Ishikawa (cell line): ENCODE results near the gene NBEAL2.

Experiments
- CEBPB ChIP-seq: IDR thresholded peaks from 2 replicates; pipeline ENCODE4 v1.6.1; 2012
- CREB1 ChIP-seq: IDR thresholded peaks from 2 replicates; pipeline ENCODE4 v1.6.1; 2012; ENCODE audit warnings: low read depth
- EGR1 ChIP-seq: IDR thresholded peaks from 2 replicates; pipeline ENCODE4 v1.6.1; 2012
- EP300 ChIP-seq: IDR thresholded peaks from 2 replicates; pipeline ENCODE4 v1.6.1; 2012; ENCODE audit warnings: borderline replicate concordance
- FOXM1 ChIP-seq: IDR thresholded peaks from 2 replicates; pipeline ENCODE4 v1.6.1; 2012; ENCODE audit warnings: low read depth, borderline replicate concordance
- MAX ChIP-seq: IDR thresholded peaks from 2 replicates; pipeline ENCODE4 v1.6.1; 2012
- NFIC ChIP-seq: IDR thresholded peaks from 2 replicates; pipeline ENCODE4 v1.6.1; 2012
- RAD21 ChIP-seq: IDR thresholded peaks from 2 replicates; pipeline ENCODE4 v1.6.1; 2012; ENCODE audit warnings: low read depth
- REST ChIP-seq: IDR thresholded peaks from 2 replicates; pipeline ENCODE4 v1.6.1; 2012; ENCODE audit warnings: low read depth, mild to moderate bottlenecking
- TAF1 ChIP-seq: IDR thresholded peaks from 2 replicates; pipeline ENCODE4 v1.6.1; 2012; ENCODE audit warnings: low read depth, mild to moderate bottlenecking
- TCF12 ChIP-seq: IDR thresholded peaks from 2 replicates; pipeline ENCODE4 v1.6.1; 2012; ENCODE audit warnings: low read depth
- TEAD4 ChIP-seq: IDR thresholded peaks from 2 replicates; pipeline ENCODE4 v1.6.1; 2012
- USF1 ChIP-seq: IDR thresholded peaks from 2 replicates; pipeline ENCODE4 v1.6.1; 2012
- YY1 ChIP-seq: IDR thresholded peaks from 2 replicates; pipeline ENCODE4 v1.6.1; 2012; ENCODE audit warnings: low read depth
- ZBTB7A ChIP-seq: IDR thresholded peaks from 2 replicates; pipeline ENCODE4 v1.6.1; 2012; ENCODE audit warnings: low read depth

The NBEAL2 gene

GRCh38 chr3:46947546-46947901 lies 31.9 kb upstream of the NBEAL2 start:
- no peak for TF ChIP-seq YY1
- no peak for TF ChIP-seq CEBPB
- TF ChIP-seq MAX = no peak
- TF ChIP-seq TEAD4 = no peak
- no peak for TF ChIP-seq REST
- TF ChIP-seq EGR1 = no peak
- TF ChIP-seq NFIC = no peak
- TF ChIP-seq USF1 = no peak
- TF ChIP-seq CREB1 = no peak
- TF ChIP-seq EP300 = no peak
- no peak for TF ChIP-seq FOXM1
- no peak for TF ChIP-seq RAD21
- no peak for TF ChIP-seq TCF12
- no peak for TF ChIP-seq TAF1

GRCh38 chr3:46947981-46948791 lies 31.3 kb upstream of the NBEAL2 start:
- TF ChIP-seq NFIC (no peak), TAF1 (no peak), REST (no peak), FOXM1 (no peak), RAD21 (no peak), CEBPB (no peak), TEAD4 (no peak), CREB1 (no peak), EP300 (no peak), YY1 (no peak), ZBTB7A (no peak), USF1 (no peak), EGR1 (no peak), TCF12 (no peak), MAX (no peak)

- TF ChIP-seq EP300 (peak; percentile 40; the same call in 1 of the 2 replicates), USF1 (no peak), ZBTB7A (peak; percentile 64; the same call in 1 of the 2 replicates), NFIC (peak; percentile 62), TEAD4 (peak; percentile 30), TCF12 (no peak; the same call in 1 of the 2 replicates)
Measured at GRCh38 chr3:46948830-46949671, 30.4 kb upstream of the NBEAL2 start.

- TF ChIP-seq CREB1 = no peak
- no peak for TF ChIP-seq CEBPB
- no peak for TF ChIP-seq TEAD4
- TF ChIP-seq TAF1 = no peak
- no peak for TF ChIP-seq ZBTB7A
- no peak for TF ChIP-seq REST
- no peak for TF ChIP-seq TCF12
Measured at GRCh38 chr3:46950177-46950576, 29.3 kb upstream of the NBEAL2 start.
